Naive thymus-derived CD8-positive, alpha-beta T cell (primary cell): Measurements from ENCODE around the gene BCAP31. TPM values are rescaled to one million over a fixed set of nuclear protein-coding genes. Genes with fewer than 3 reads are reported as not detected.
"Not testable (repeated sequence)": the region's sequence is repeated elsewhere in the genome, so short reads cannot be mapped to it uniquely, and the experiment has no call there.

Source experiments
- ATAC-seq, 2 donors: fragments of 150-1000 bp; cut with Tn5 transposase in 1 of 2; sonication (Bioruptor Pico), chemical (Tn5 transposase) in 1 of 2; 1 replicate in 1 of 2; 2 replicates in 1 of 2; pipeline ENCODE4 v1.10.0; 2021; ENCODE audit warnings: mild to moderate bottlenecking in 2 of 2, moderate library complexity in 2 of 2
- POLR2A ChIA-PET: fragments of 350-600 bp; sonication (Branson Sonifier 250); formaldehyde crosslinking; loops from one replicate; lab custom pipeline; 2021; ENCODE audit warnings: antibody characterized with exemption; lab: Charles Lee
- DNase-seq, 10 donors: peaks; one replicate each; pipeline versions ENCODE4 v3.0.0 to v3.0.0-alpha.2; 2020 to 2022
- H3K27ac Mint-ChIP-seq, 10 donors: one replicate each; pipeline ENCODE4 v1.8.0; 2020 to 2022; ENCODE audit warnings: mild to moderate bottlenecking in 10 of 10, mixed read lengths in 10 of 10, moderate library complexity in 4 of 10, inconsistent platforms in 1 of 10
- H3K27me3 Mint-ChIP-seq, 5 donors: one replicate each; pipeline ENCODE4 v1.8.0; 2021 to 2022; ENCODE audit warnings: mixed read lengths in 5 of 5
- H3K36me3 Mint-ChIP-seq, 3 donors: one replicate each; pipeline ENCODE4 v1.8.0; 2020 to 2022; ENCODE audit warnings: mixed read lengths in 3 of 3, mild to moderate bottlenecking in 2 of 3, inconsistent platforms in 1 of 3
- H3K4me1 Mint-ChIP-seq, 4 donors: one replicate each; pipeline ENCODE4 v1.8.0; 2021 to 2022; ENCODE audit warnings: mixed read lengths in 4 of 4
- H3K4me3 Mint-ChIP-seq, 10 donors: one replicate each; pipeline ENCODE4 v1.8.0; 2020 to 2022; ENCODE audit warnings: mild to moderate bottlenecking in 10 of 10, mixed read lengths in 10 of 10, moderate library complexity in 6 of 10, inconsistent platforms in 1 of 10
- H3K9me3 Mint-ChIP-seq, 9 donors: one replicate each; pipeline ENCODE4 v1.8.0; 2020 to 2022; ENCODE audit warnings: mixed read lengths in 9 of 9, mild to moderate bottlenecking in 3 of 9, inconsistent platforms in 1 of 9, moderate library complexity in 1 of 9
- polyA plus RNA-seq, 3 donors: library from polyadenylated mRNA; unstranded; fragments of 300-500 nt; fragmentation: Illumina TruSeq; gene quantifications; one replicate each; pipeline ENCODE4 v1.2.3, GENCODE V29; 2021
- total RNA-seq, 8 experiments: library from RNA in 2 of 8; stranded (reverse) in 2 of 8; gene quantifications; one replicate each; pipeline ENCODE4 v1.2.3 and lab custom pipeline; 2021 to 2026

The BCAP31 gene
- total and polyA plus RNA-seq, 5 experiments from 2014 or later, result 108 to 328 (median 298) TPM

DNA sequence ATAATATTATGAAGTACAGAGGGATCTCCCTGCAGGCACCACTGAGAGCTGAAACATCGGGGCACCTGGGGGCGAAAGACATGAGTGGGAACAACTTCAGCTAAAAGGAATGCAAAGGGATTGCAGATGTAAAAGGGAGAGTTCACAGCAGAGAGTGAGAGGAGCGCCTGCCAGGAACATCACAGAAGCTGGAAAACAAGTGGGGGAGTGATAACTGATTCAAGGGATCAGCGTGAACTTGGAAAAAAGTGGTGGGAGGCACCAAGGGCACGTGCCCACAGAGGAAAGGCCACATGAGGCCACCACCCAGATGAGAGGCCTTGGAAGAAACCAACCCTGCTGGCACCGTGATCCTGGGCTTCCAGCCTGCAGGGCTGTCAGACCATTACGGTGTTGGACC lies 24.8 kb upstream of the BCAP31 start:
- peaks cover 0 to 11% (median 5%) of the 10 kb centered on the region in 4 donors for H3K4me1 Mint-ChIP-seq
- H3K27me3 Mint-ChIP-seq, H3K9me3 Mint-ChIP-seq, H3K27ac Mint-ChIP-seq, H3K4me3 Mint-ChIP-seq, DNase-seq, H3K36me3 Mint-ChIP-seq, ATAC-seq, POLR2A ChIA-PET: not testable (repeated sequence)

DNA sequence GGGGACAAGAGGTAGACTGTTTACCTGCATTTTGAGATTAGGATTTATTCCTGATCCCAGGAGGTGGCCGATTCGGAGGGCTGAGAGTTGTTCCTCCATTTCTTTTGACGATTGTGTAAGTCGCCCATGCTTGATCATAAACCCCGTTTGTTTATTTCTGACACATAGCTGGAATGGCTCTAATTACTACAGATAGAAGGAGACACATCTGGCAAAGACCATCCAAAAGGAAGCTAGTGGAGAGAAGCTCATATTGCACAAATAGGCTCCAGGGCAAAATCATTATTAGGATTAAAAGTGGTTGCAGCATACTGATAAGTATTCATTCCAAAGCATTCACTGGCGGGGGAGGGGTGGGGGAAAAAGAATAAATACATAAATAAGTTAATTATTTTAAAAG lies 22.8 kb upstream of the BCAP31 start:
- H3K36me3 Mint-ChIP-seq, POLR2A ChIA-PET, ATAC-seq, DNase-seq, H3K27me3 Mint-ChIP-seq, H3K4me3 Mint-ChIP-seq, H3K9me3 Mint-ChIP-seq, H3K27ac Mint-ChIP-seq: not testable (repeated sequence)
- peaks cover 0 to 11% (median 6%) of the 10 kb centered on the region in 4 donors for H3K4me1 Mint-ChIP-seq

DNA sequence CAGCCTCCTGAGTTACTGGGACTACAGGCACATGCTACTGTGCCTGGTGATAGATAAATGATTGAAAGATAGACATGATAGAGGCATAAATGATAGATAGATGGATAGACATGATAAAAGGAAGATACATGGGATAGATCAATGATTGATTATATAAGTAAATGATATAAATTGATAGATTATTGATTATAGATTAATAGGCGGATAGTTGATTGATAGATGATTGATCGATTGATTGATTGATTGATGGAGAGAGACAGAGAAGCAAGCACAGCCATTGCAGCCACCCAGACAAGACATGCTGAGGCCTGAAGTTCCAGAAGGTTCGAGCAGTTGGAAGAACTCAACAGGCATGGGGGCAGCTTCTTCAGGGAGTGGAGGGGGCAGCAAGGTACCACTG lies 22.2 kb upstream of the BCAP31 start:
- Mint-ChIP-seq H3K9me3 (no peaks in the 10 kb centered on the region), H3K27ac (no peak overlapping the region)
- POLR2A ChIA-PET, result no interaction called here

DNA sequence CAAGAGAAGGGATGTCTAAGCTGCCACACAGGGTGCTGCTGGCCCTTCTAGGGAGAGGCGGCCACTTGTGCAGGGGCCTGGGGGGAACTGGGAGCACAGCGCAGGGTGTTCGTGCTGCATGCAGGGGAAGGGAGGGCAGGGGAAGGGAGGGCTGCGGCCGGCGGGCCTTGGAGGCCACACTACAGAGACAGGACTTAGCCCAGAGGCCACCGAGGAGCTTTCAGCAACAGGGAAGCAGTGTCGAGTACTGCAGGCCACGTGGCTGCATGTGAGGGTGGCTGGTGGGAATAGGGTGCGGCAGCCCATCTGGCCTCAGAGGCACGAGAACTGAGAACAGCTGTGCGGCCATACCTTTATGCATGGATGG lies 20.9 kb upstream of the BCAP31 start:
- peak overlapping the region in 6 of 10 donors; percentile 22 to 71 (median 64) for H3K4me3 Mint-ChIP-seq
- H3K36me3 Mint-ChIP-seq, result not testable (repeated sequence)
- peak overlapping the region in 2 of 10 donors; percentile 21 to 43 for H3K27ac Mint-ChIP-seq

More for the DNA sequence above, 22.2 kb upstream of the BCAP31 start:
- Mint-ChIP-seq H3K27me3 (peaks cover 0 to 8% (median 3%) of the 10 kb centered on the region in 5 donors), H3K4me1 (peaks cover 0 to 14% (median 6%) of the 10 kb centered on the region in 4 donors), H3K4me3 (no peak overlapping the region), H3K36me3 (no peaks in the 10 kb centered on the region)
- DNase-seq, result no peak
- ATAC-seq, result no peak

DNA sequence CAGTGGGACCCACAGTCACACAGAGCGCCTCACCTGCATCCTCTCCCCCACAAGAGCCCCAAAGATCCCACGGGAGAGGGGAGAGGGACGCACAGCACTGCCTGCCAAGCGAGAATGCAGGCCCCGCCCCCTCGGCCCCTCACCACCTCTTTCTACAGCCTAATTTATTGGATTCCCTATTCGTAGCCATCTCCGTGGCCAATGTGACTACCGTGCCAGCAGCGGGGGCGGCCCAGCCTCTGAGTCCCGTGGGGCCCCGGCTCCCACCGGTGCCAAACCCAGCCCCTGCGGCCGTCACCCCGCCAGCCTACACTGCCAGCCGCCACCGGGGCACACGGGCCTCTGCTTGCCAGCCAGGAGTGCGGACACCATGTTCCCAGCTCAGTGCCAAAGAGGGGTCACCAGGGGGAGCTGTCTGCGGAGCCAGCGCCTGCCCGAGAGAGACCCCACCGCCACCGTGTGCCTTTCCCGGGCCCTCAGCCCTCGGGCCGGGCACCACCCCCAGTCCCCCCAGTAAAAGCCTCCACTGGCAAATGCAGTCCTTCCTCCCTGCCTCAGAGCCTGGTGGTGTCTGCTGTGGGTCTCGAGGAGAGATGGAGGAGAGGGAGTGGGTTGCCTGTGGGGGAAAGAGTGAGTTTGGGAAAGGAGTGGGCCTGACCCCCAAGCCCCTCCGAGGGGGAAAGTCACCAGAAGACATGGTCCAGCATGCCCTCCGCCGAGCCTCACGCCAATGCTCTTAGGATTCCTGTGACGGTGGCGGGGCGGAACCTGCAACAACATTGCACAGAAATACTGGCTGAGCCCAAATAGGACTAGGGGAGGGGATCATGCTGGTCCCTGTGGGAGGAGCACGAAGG lies 20.3 kb upstream of the BCAP31 start:
- POLR2A ChIA-PET, result interaction anchor here (1.0 kb wide), 1 partner anchor 180 kb away, joined by 3 read pairs; no protein-coding TSS in a partner anchor
- peaks cover 0 to 29% (median 14%) of the 10 kb centered on the region in 4 donors for H3K4me1 Mint-ChIP-seq
- H3K36me3 Mint-ChIP-seq, result no peaks in the 10 kb centered on the region
- H3K27ac Mint-ChIP-seq, result peak overlapping the region in 5 of 10 donors; percentile 4 to 56 (median 37)
- H3K4me3 Mint-ChIP-seq, result peak overlapping the region in 7 of 10 donors; percentile 7 to 71 (median 57)
- H3K9me3 Mint-ChIP-seq, result no peaks in the 10 kb centered on the region
- peaks cover 0 to 8% (median 3%) of the 10 kb centered on the region in 5 donors for H3K27me3 Mint-ChIP-seq
- ATAC-seq (peak in 1 of 2 donors; percentile 27), DNase-seq (peak in 2 of 10 donors; percentile 17 to 40)

More for the DNA sequence above, 20.9 kb upstream of the BCAP31 start:
- H3K27me3 Mint-ChIP-seq, H3K9me3 Mint-ChIP-seq, ATAC-seq, DNase-seq: not testable (repeated sequence)
- H3K4me1 Mint-ChIP-seq, result peaks cover 0 to 24% (median 14%) of the 10 kb centered on the region in 4 donors
- POLR2A ChIA-PET, result interaction anchor here (1.0 kb wide), 1 partner anchor 179 kb away, joined by 3 read pairs; no protein-coding TSS in a partner anchor

DNA sequence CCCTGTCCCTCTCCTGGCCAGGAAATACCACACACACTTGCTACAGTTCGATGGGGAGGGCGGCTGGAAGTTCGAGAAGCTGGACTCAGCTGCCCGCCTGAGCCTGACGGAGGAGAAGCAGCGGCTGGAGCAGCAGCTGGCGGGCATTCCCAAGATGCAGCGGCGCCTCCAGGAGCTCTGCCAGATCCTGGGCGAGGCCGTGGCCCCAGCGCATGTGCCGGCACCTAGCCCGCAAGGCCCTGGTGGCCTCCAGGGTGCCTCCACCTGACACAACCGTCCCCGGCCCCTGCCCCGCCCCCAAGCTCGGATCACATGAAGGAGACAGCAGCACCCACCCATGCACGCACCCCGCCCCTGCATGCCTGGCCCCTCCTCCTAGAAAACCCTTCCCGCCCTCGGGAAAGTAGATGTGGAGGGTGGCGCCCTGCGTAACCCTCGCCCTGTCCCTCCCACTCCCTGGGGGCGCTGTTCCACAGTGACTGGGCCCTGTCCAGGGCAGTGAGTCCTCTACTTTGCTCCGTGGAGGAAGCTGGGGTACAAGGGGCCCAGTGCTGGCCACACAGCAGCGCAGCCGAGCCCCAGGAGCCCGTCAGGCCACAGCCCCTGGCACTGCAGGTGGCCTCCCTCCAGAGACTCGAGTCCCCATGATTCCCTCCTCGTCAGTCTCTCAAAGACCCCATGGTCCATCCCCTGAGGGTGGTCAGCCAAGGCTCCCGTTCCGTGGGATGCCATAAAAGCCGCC lies 19.5 kb upstream of the BCAP31 start:
- H3K27me3 Mint-ChIP-seq, H3K9me3 Mint-ChIP-seq, ATAC-seq, DNase-seq, H3K27ac Mint-ChIP-seq, H3K36me3 Mint-ChIP-seq: not testable (repeated sequence)
- Mint-ChIP-seq H3K4me3 (peak overlapping the region in 1 of 10 donors; percentile 7), H3K4me1 (peaks cover 0 to 36% (median 14%) of the 10 kb centered on the region in 4 donors)
- POLR2A ChIA-PET, result interaction anchor here (1.0 kb wide), 1 partner anchor 181 kb away, joined by 3 read pairs; no protein-coding TSS in a partner anchor

DNA sequence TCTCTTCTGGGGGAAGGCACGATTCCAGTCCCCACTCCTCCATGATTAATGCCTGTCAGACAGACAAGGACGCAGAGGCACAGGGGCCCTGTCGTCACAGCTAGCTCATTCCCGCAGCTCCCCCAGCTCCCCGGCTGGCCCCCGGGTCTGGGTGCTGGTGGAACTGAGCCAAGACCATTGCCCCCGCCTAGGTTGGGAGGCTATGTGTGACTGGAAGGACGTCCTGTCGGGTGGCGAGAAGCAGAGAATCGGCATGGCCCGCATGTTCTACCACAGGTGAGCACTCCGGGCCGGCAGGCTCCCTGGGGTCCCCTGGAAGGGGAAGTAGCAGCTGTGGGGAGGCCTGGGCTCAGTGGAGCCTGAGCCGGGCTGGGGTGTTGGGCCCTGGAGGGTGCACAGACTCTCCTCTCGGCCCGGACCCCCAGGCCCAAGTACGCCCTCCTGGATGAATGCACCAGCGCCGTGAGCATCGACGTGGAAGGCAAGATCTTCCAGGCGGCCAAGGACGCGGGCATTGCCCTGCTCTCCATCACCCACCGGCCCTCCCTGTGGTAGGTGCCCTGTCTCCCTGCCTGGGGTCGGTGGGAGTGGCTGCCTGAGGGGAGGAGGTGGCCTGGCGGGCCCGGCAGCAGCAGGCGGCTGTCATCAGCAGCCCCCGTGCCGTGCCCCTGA lies 18.7 kb upstream of the BCAP31 start:
- POLR2A ChIA-PET, H3K36me3 Mint-ChIP-seq, H3K27me3 Mint-ChIP-seq, H3K4me3 Mint-ChIP-seq, DNase-seq, H3K9me3 Mint-ChIP-seq, ATAC-seq: not testable (repeated sequence)
- peaks cover 0 to 39% (median 14%) of the 10 kb centered on the region in 4 donors for H3K4me1 Mint-ChIP-seq
- H3K27ac Mint-ChIP-seq, result peak overlapping the region in 1 of 10 donors; percentile 25

DNA sequence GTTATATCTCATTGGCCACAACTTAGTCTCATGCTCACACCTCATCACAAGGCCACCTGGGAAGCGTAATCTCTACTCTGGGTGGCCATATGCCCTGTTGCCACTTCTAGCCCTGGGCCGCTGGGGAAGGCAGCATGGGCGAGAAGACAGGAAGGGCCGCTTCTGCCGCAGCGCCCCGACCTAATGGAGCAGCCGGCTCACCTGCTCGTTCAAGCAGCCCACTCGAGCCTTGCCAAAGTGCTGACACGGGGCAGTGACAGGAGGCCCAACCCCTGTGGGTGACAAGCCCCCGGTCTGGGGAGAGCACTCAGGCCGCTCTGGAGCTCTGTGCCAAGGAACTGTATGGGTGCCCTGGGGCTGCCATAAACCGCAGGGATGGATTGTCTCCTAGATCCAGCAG lies 17.9 kb upstream of the BCAP31 start:
- DNase-seq, H3K36me3 Mint-ChIP-seq, ATAC-seq, H3K9me3 Mint-ChIP-seq, POLR2A ChIA-PET, H3K27me3 Mint-ChIP-seq, H3K4me3 Mint-ChIP-seq: not testable (repeated sequence)
- Mint-ChIP-seq H3K27ac (peak overlapping the region in 1 of 10 donors; percentile 82), H3K4me1 (peaks cover 0 to 39% (median 14%) of the 10 kb centered on the region in 4 donors)

DNA sequence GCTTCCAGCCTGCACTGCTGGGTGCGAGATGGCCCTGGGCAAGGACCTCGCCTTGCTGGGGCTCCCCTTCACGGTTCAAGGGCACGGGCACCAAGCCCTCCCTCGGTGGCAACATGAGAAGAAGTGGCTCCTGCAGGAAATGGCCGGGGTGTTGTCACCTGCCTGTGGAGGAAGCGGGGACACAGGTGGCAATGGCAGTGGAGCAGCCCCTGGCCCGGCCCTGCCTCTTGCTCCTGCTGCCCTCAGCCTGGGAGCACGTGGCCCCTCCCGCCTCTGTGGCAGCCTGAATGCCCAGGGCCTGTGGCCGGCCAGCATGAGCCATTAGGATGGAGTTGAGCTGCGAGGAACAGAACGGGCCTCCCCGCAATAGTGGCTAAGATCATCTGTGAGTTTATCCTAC lies 17.3 kb upstream of the BCAP31 start:
- H3K36me3 Mint-ChIP-seq, result peaks cover 0 to 2% (median 0%) of the 10 kb centered on the region in 3 donors
- ATAC-seq, result no peak

DNA sequence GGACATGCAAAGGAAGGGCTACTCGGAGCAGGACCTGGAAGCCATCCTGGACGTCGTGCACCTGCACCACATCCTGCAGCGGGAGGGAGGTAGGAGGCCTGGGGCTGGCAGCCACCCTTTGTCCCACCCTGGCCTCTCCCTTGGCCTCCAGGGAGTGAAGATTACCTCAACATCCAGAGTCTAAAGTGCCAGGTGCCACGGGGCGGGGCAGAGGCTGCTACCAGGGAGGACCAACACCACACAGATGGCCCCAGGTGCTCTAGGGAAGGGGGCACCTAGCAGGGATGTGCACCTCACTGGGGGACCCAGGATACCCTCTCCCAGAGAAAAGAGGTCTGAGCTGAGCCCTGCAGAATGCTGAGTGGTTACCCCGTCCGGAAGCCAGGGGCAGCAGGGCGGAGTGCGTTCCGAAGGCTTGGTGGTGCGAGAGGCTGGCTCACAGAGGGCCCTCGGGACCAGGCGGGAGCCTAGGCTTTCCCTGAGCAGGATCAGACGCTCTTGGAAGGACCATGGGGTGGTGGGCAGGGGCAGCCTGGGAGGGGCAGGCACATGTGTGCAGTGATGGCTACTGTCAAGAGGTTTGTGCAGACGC lies 16.5 kb upstream of the BCAP31 start:
- POLR2A ChIA-PET, result interaction anchor here (0.6 kb wide), 1 partner anchor 186 kb away, joined by 3 read pairs; no protein-coding TSS in a partner anchor
- peaks cover 0 to 2% (median 0%) of the 10 kb centered on the region in 9 donors for H3K9me3 Mint-ChIP-seq
- DNase-seq (no peak), ATAC-seq (peak in 1 of 2 donors; percentile 8)
- H3K4me1 Mint-ChIP-seq, result peaks cover under 1 to 40% (median 14%) of the 10 kb centered on the region in 4 donors
- H3K4me3 Mint-ChIP-seq, result peak overlapping the region; percentile 41 to 80 (median 64)
- peaks cover 0 to 3% (median 0%) of the 10 kb centered on the region in 3 donors for H3K36me3 Mint-ChIP-seq
- H3K27me3 Mint-ChIP-seq, result no peaks in the 10 kb centered on the region
- peak overlapping the region in 9 of 10 donors; percentile 48 to 88 (median 83) for H3K27ac Mint-ChIP-seq

More for the DNA sequence above, 17.3 kb upstream of the BCAP31 start:
- no peaks in the 10 kb centered on the region for H3K9me3 Mint-ChIP-seq
- no peak for DNase-seq
- H3K4me3 Mint-ChIP-seq, result peak overlapping the region in 6 of 10 donors; percentile 7 to 80 (median 51)
- H3K4me1 Mint-ChIP-seq, result peaks cover 0 to 40% (median 14%) of the 10 kb centered on the region in 4 donors
- H3K27ac Mint-ChIP-seq, result peak overlapping the region in 5 of 10 donors; percentile 48 to 75 (median 65)
- H3K27me3 Mint-ChIP-seq, result peaks cover 0 to 7% (median 3%) of the 10 kb centered on the region in 5 donors
- POLR2A ChIA-PET, result no interaction called here

DNA sequence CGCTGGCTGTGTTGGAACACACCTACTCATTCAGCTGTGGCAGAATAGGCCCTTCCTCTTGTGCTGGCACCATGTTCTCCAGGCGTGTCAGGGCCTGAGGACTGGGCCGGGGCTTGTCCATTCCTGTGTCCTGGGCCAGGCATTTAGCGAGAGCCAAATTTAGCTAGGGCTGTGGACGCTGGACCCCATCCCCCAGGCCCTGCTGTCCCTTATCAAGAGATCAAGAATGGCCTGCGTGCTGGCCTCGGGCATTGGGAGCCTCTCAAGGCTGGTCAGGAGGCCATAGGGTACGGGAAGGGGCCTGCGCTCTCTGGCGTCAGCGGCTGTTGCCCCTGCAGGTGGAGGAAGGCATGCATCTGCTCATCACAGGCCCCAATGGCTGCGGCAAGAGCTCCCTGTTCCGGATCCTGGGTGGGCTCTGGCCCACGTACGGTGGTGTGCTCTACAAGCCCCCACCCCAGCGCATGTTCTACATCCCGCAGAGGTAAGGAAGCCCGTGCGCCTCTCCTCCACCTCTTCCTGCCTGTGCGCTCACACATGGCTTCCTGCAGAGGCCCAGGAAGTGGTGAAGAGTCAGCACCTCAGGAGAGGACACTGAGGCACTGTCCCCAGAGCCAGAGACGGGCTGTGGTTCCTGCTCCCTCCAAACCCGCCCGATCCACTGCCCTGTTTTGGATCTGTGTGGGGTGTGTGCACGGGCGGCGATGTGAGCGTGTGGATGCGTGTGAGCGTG lies 15.7 kb upstream of the BCAP31 start:
- ATAC-seq (peak; percentile 89 to 92), DNase-seq (peak in 3 of 10 donors; percentile 25 to 44 (median 41))
- H3K4me1 Mint-ChIP-seq, result peaks cover 5 to 46% (median 15%) of the 10 kb centered on the region in 4 donors
- peaks cover 0 to 2% (median 0%) of the 10 kb centered on the region in 9 donors for H3K9me3 Mint-ChIP-seq
- peaks cover 0 to 4% (median 0%) of the 10 kb centered on the region in 3 donors for H3K36me3 Mint-ChIP-seq
- POLR2A ChIA-PET, result interaction anchor here (0.6 to 1.2 kb wide), 3 partner anchors 13 to 187 kb away, joined by 3 to 4 read pairs (median 3); no protein-coding TSS in a partner anchor
- peak overlapping the region in 8 of 10 donors; percentile 78 to 88 (median 84) for H3K27ac Mint-ChIP-seq
- H3K4me3 Mint-ChIP-seq, result peak overlapping the region; percentile 55 to 80 (median 65)
- no peaks in the 10 kb centered on the region for H3K27me3 Mint-ChIP-seq
